ENCODE data around the gene SPAG17. TPM values are rescaled to one million over a fixed set of nuclear protein-coding genes. Genes with fewer than 3 reads are reported as not detected.

The SPAG17 gene
- polyA plus RNA-seq, 1 of the 3 experiments (the other 2 are of a cell fraction): not detected

DNA sequence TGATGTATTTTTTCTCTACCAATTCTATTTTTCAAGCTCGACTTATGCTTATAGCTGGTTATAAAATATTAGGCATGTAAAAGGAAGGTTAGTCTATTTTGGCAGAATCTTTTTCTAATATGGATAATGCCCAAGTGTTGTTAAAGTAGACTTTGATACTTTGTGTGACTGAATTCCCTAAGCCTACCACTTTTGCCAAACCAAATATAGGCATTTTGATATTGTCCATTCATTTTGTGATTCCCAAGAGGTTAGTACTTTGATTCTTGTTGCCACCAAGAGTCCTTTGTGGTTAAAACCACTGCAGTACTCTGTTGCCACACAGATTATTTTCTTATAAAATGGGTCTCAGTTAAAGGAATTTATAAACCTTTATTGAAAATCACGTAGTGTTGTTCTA lies 251.3 kb downstream of the SPAG17 start:
- no peaks in the 10 kb centered on the region for H3K27me3 ChIP-seq (ENCODE audit: insufficient read depth)
- H3K27ac ChIP-seq (ENCODE audit: low read depth in 2 of 2, low read length in 1 of 2): no peak overlapping the region
- TF ChIP-seq FOXM1 (IDR thresholded peaks at IDR 0.05; ENCODE audit: low read depth) (no peak), RFX5 (IDR thresholded peaks at IDR 0.05; ENCODE audit: low read length) (no peak), EZH2phosphoT487 (IDR thresholded peaks at IDR 0.05; ENCODE audit: borderline replicate concordance, low read depth) (no peak), TEAD4 (IDR thresholded peaks at IDR 0.05; ENCODE audit: borderline replicate concordance, insufficient read depth) (no peak), POLR2AphosphoS5 (IDR thresholded peaks at IDR 0.05; ENCODE audit: low read depth, low read length) (no peak), RAD21 (IDR thresholded peaks at IDR 0.05; ENCODE audit: low read length) (no peak), JUND (IDR thresholded peaks at IDR 0.05) (no peak), FOSL2 (IDR thresholded peaks at IDR 0.05; ENCODE audit: borderline replicate concordance, low read depth) (no peak), EP300 (IDR thresholded peaks at IDR 0.05; ENCODE audit: borderline replicate concordance in 1 of 2, low read depth in 1 of 2, low read length in 1 of 2) (no peak), MXI1 (IDR thresholded peaks at IDR 0.05; ENCODE audit: low read depth, low read length) (no peak), NRF1 (IDR thresholded peaks at IDR 0.05; ENCODE audit: low read depth, low read length) (no peak), NFIC (IDR thresholded peaks at IDR 0.05; ENCODE audit: borderline replicate concordance) (no peak)
- TF ChIP-seq, protein P1, sequence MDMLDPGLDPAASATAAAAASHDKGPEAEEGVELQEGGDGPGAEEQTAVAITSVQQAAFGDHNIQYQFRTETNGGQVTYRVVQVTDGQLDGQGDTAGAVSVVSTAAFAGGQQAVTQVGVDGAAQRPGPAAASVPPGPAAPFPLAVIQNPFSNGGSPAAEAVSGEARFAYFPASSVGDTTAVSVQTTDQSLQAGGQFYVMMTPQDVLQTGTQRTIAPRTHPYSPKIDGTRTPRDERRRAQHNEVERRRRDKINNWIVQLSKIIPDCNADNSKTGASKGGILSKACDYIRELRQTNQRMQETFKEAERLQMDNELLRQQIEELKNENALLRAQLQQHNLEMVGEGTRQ (IDR thresholded peaks at IDR 0.05; ENCODE audit: borderline replicate concordance, low read depth, low read length): no peak
- TF ChIP-seq, protein P2, sequence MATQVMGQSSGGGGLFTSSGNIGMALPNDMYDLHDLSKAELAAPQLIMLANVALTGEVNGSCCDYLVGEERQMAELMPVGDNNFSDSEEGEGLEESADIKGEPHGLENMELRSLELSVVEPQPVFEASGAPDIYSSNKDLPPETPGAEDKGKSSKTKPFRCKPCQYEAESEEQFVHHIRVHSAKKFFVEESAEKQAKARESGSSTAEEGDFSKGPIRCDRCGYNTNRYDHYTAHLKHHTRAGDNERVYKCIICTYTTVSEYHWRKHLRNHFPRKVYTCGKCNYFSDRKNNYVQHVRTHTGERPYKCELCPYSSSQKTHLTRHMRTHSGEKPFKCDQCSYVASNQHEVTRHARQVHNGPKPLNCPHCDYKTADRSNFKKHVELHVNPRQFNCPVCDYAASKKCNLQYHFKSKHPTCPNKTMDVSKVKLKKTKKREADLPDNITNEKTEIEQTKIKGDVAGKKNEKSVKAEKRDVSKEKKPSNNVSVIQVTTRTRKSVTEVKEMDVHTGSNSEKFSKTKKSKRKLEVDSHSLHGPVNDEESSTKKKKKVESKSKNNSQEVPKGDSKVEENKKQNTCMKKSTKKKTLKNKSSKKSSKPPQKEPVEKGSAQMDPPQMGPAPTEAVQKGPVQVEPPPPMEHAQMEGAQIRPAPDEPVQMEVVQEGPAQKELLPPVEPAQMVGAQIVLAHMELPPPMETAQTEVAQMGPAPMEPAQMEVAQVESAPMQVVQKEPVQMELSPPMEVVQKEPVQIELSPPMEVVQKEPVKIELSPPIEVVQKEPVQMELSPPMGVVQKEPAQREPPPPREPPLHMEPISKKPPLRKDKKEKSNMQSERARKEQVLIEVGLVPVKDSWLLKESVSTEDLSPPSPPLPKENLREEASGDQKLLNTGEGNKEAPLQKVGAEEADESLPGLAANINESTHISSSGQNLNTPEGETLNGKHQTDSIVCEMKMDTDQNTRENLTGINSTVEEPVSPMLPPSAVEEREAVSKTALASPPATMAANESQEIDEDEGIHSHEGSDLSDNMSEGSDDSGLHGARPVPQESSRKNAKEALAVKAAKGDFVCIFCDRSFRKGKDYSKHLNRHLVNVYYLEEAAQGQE (IDR thresholded peaks at IDR 0.05; ENCODE audit: low read depth, low read length): no peak
- TF ChIP-seq, protein P3, sequence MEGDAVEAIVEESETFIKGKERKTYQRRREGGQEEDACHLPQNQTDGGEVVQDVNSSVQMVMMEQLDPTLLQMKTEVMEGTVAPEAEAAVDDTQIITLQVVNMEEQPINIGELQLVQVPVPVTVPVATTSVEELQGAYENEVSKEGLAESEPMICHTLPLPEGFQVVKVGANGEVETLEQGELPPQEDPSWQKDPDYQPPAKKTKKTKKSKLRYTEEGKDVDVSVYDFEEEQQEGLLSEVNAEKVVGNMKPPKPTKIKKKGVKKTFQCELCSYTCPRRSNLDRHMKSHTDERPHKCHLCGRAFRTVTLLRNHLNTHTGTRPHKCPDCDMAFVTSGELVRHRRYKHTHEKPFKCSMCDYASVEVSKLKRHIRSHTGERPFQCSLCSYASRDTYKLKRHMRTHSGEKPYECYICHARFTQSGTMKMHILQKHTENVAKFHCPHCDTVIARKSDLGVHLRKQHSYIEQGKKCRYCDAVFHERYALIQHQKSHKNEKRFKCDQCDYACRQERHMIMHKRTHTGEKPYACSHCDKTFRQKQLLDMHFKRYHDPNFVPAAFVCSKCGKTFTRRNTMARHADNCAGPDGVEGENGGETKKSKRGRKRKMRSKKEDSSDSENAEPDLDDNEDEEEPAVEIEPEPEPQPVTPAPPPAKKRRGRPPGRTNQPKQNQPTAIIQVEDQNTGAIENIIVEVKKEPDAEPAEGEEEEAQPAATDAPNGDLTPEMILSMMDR (IDR thresholded peaks at IDR 0.05): no peak
- TF ChIP-seq, protein P4, sequence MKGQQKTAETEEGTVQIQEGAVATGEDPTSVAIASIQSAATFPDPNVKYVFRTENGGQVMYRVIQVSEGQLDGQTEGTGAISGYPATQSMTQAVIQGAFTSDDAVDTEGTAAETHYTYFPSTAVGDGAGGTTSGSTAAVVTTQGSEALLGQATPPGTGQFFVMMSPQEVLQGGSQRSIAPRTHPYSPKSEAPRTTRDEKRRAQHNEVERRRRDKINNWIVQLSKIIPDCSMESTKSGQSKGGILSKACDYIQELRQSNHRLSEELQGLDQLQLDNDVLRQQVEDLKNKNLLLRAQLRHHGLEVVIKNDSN (IDR thresholded peaks at IDR 0.05; ENCODE audit: borderline replicate concordance, low read depth): no peak
- TF ChIP-seq, protein P5, sequence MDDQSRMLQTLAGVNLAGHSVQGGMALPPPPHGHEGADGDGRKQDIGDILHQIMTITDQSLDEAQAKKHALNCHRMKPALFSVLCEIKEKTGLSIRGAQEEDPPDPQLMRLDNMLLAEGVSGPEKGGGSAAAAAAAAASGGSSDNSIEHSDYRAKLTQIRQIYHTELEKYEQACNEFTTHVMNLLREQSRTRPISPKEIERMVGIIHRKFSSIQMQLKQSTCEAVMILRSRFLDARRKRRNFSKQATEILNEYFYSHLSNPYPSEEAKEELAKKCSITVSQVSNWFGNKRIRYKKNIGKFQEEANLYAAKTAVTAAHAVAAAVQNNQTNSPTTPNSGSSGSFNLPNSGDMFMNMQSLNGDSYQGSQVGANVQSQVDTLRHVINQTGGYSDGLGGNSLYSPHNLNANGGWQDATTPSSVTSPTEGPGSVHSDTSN (IDR thresholded peaks at IDR 0.05): no peak
- TF ChIP-seq, protein P6, sequence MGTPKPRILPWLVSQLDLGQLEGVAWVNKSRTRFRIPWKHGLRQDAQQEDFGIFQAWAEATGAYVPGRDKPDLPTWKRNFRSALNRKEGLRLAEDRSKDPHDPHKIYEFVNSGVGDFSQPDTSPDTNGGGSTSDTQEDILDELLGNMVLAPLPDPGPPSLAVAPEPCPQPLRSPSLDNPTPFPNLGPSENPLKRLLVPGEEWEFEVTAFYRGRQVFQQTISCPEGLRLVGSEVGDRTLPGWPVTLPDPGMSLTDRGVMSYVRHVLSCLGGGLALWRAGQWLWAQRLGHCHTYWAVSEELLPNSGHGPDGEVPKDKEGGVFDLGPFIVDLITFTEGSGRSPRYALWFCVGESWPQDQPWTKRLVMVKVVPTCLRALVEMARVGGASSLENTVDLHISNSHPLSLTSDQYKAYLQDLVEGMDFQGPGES (IDR thresholded peaks at IDR 0.05; ENCODE audit: low read depth, low read length): no peak

More for the DNA sequence above, 251.3 kb downstream of the SPAG17 start:
- no peak for DNase-seq
- H3K9me3 ChIP-seq: no peaks in the 10 kb centered on the region
- H3K4me1 ChIP-seq (ENCODE audit: control insufficient read depth in 1 of 2, insufficient read depth in 2 of 2, low read depth in 1 of 2, low read length in 1 of 2): peaks cover 4 to 7% of the 10 kb centered on the region in 2 experiments; a peak in 3 of 4 replicates
- no peak overlapping the region for H3K4me2 ChIP-seq
- ChIA-PET POLR2A (no interaction called here), CTCF (no interaction called here)
- H2AFZ ChIP-seq (ENCODE audit: low read depth): no peak overlapping the region
- peaks cover 6% of the 10 kb centered on the region for H3F3A ChIP-seq (replicated peaks; ENCODE audit: insufficient read depth)
- peaks cover 55% of the 10 kb centered on the region for H3K79me2 ChIP-seq (ENCODE audit: insufficient read depth)
- no peak overlapping the region for H3K9ac ChIP-seq
- H3K9me2 ChIP-seq: no peaks in the 10 kb centered on the region
- H3K4me3 ChIP-seq (ENCODE audit: low read depth in 2 of 2, low read length in 1 of 2): no peak overlapping the region
- H3K36me3 ChIP-seq (replicated peaks in 1 of 2; ENCODE audit: control insufficient read depth in 1 of 2, insufficient read depth in 2 of 2, low read length in 1 of 2): peaks cover 41 to 55% of the 10 kb centered on the region in 2 experiments
- H4K20me1 ChIP-seq (ENCODE audit: insufficient read depth): peaks cover 8% of the 10 kb centered on the region
- whole genome bisulfite sequencing (ENCODE audit: low lambda C conversion rate): 99% methylated on average over 2 of the region's 2 CpGs
